Transverse colon (tissue), 4 donors: ENCODE results near the gene GP1BB.

Source experiments
- CTCF ChIP-seq, 5 experiments: fragments of 200-600 bp in 3 of 5; fragments of 450-650 bp in 2 of 5; sonication (generic) in 3 of 5; IDR thresholded peaks; 1 replicate in 2 of 5; 2 replicates in 3 of 5; pipeline ENCODE4 v1.5.1; 2016 to 2017; ENCODE audit warnings: antibody characterized with exemption in 5 of 5, inconsistent platforms in 3 of 5, mild to moderate bottlenecking in 2 of 5, moderate library complexity in 1 of 5
- POLR2AphosphoS5 ChIP-seq, 3 donors: sonication (generic); formaldehyde crosslinking; IDR thresholded peaks; one replicate each; pipeline ENCODE4 v1.6.1; 2016; ENCODE audit warnings: antibody characterized with exemption in 3 of 3

DNA sequence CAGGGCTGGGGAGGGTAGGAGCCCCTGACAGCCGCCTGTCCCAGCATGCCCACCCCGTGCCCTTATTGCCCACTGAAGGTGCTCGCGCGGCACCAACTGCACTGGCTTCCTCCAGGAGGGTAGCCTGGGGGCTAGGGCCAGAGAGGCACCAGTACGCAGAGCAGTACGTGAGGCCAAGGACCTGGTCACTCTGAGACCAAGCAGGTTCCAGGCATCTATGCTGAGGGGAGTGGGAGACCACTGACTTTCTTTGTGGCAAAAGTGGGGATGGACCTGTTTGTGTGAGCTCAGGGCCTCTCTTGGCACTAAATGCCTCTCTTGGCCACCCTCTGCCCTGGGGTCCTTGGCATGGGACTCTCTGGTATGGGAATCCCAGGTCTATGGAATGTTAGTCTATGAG is 10.8 kb downstream of the GP1BB start:
- no peak for TF ChIP-seq POLR2AphosphoS5 (IDR thresholded peaks at IDR 0.05)
- no peak for TF ChIP-seq CTCF (IDR thresholded peaks at IDR 0.05)
